ENCODE measurements around the gene MVB12B.
"Not testable (repeated sequence)": the region's sequence is repeated elsewhere in the genome, so short reads cannot be mapped to it uniquely, and the experiment has no call there.

MVB12B gene

DNA sequence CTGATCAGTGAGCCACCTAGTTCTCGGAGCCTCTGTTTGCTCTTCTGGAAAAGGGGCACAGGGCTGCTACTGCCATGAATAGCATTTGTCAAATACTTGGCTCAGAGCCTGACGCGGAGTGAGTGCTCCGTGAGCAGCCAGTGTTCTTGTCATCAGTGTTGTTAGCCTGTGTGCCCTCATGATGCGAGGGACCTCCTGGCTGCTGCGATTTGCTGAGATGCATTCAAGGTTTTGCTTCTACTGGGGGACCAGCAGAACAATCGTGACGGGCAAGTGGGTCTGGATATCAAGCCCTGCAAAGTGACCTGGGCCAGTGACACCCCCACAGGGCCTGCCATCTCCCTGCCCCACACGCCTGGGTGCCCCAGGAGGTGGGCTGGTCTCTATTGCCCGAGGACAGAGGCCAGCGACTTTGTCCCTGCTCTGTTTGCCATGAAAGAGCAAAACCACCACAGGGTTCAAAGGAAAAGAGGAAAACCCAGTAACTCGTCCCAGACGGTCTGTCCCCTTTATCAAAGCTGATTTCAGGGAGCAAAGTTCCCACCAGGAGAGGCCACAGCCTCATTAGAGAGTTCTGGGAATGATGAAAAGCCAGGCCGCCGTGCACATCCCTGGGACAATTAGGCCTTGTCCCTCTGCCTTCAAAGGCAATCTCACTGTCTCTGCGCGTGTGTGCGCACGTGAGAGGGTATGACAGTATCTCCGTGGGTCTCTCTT, 200.6 kb downstream of the MVB12B start:
- DNase-seq, result no peak

DNA sequence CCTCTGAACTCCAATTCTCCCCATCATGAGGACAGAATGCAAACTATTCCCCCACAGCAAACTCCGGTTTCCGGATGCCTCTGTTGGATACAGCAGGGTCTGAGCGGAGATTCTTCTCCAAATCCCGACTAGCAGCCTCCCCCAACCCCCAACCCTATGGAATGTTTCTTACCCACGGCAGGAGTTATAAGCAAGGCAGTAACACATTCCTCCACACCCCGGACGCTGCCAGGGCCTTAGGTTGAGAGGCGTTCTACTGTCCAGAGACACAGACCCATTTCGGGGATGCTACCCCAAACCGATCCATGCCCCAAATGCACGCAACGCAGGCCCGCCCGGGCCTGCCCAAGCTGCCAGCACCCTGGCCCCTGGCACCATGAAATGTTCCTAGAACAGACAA, 201.5 kb downstream of the MVB12B start:
- no peak for DNase-seq

DNA sequence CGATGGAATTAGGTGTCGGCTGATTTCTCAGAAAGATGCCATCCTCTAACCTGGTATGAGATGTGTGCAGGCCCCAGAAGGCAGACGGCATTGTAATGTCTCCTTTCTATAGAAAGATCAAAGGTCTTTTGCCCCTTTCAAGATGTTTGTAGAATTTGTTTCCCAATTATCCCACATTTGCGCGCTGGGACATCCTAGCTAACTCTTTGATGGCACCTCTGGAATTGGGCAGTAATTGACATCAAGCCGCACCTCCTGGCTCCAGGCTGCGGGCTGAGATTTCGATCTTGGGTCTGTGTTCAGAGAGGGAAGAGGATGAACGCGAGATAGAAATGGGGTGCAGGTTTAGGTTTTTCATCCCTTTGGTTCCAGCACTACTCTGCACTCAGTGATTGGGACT, 202.3 kb downstream of the MVB12B start:
- DNase-seq, result no peak

DNA sequence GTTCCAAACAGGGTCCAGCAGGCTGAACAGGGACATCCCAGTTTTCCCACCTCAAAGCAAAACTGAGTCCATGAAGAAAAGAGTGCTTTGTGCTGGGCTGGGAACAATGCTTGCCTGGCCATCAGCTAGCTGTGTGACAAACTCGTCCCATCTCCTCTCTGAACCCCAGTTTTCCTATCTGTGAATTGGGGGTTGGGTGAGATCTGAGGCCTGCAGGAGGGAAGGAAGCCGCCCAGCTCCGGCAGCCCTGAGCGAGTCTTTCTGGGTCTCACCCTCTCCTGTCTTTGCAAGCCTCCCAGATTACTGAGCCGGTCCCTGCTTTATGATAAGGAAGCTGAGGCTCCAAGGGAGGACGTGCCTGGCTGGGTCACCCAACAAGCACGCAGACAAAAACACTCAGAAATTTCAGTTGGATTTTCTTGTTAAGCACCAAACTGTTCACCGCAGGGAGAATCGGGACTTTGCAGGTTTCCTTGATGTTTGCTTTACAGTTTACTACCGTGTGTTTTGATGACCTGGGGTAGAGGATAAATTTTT, 204.5 kb downstream of the MVB12B start:
- no peak for DNase-seq

DNA sequence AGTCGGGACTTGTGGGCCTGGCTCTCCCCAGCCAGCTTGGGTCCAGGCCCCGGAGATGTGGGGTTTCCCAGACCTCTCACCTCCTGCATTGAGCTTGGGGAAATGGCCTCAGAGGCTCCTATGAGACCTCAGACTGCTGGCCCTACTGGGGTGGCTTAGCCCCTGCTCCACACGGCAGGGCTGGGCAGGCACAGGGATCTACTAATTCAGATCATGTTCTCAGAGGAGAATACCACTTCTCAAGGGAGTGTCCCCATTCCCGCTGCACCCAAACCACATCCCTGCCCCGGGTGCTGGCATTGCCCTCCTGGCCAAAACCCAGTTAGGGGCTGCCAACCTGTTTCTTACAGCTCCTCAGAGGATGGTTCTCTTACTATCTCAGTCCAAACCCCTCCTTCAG, 205.0 kb downstream of the MVB12B start:
- DNase-seq, result no peak

DNA sequence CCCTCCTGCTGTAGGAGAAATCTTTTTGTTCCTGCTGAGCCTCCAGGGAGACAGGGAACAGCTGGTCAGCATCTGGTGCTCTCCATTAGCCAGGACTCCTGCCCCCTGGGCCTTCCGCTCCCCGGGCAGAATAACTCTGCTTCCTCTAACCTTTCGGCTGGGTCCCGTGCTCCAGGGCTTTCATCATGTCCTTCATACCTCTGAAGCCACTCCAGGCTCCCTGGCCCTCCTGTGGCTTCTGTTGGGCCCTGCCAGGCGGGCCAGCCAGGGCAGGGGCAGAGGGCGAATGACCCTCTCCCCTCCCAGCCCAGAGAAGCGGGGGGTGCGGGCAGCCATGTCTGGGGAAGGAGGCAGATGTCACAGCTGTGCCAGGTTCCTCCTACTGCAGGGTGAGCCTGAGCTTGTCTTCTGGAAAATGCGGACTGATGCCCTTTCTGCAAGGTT, 205.4 kb downstream of the MVB12B start:
- no peak for DNase-seq

GRCh38 chr9:126532489-126532888, 205.9 kb downstream of the MVB12B start:
- DNase-seq, result no peak

GRCh38 chr9:126532951-126533925, 206.6 kb downstream of the MVB12B start:
- no peak for DNase-seq

GRCh38 chr9:126533926-126534310, 207.3 kb downstream of the MVB12B start:
- DNase-seq, result no peak

DNA sequence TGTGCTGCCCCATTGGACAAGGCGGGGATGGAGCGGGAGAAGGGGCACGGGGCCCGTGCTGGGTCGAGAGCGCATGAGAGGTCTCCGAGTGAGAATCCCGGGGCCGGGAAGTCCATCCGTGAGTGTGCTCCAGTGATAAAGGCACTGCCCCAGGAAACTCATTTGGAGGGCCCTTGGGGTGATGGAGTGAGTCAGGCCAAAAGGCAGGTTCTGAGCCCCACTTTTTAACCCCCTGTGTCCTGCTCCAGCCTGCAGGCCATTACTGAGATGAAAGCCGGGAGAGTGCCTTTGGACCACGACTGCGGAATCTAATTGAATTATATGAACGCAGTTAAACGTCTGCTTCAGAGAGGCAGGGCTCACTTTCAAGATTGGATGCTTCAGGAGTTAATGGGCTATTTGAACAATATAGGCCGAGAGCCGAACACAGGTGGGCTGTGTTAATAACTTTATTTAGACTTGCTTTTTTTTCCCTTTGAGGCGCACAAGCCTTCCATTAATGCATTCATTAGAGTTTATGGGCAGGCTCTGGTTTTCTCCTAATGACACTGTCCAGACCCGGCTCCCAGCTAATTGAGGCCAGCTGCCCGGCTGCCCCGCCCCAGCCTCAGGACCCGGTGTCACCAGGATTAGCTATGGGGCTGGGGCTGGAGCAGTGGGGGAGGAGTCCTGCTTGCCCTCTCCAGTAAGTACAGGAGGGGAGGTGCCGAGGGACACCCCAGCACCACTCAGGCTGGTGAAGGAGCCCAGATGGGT, 208.0 kb downstream of the MVB12B start:
- DNase-seq, result no peak

- no peak for DNase-seq
Measured at GRCh38 chr9:126536131-126536530, 209.5 kb downstream of the MVB12B start.

DNA sequence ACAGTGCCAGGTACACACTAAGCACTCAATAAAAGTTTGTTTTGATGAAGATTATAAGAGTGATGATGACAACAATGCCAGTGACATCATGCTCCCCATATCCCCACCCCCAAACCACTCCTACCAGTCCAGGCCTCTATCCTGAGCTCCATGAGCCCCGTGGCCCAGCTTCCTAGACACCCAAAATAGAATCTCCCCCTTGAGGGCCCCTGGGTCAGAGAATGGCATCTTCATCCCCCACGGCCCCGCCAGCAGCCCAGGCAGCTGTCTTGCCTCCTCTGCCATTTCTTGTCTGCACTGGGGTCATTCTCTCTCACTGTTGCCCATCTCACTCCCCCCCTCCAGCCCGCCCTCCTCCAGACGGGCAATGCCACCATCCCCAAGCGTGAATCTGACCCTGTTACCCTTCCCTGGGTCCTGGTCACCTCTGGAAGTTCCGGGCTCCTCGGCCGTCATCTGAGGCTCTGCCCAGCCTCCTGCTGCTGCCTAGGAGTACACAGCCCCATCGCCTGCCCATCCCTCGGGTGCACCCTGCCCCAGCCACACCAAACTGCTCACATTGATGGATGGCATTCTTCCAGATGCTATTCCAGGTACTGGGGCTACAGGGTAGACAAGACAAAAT, 210.3 kb downstream of the MVB12B start:
- DNase-seq, result no peak

DNA sequence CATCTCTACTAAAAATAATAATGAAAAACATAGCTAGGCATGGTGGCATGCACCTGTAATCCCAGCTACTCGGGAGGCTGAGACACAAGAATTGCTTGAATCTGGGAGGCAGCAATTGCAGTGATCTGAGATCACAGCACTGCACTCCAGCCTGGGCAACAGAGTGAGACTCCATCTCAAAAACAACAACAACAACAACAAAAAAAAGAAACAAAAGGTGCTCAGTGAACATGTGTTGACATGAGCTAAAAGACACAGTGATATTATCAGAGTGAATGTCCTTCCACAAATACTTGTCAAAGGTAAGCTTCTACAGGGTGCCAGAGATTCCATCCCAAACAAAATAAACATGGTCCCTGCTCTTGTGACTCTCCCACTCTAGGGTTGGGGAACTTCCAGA, 211.9 kb downstream of the MVB12B start:
- no peak for DNase-seq

DNA sequence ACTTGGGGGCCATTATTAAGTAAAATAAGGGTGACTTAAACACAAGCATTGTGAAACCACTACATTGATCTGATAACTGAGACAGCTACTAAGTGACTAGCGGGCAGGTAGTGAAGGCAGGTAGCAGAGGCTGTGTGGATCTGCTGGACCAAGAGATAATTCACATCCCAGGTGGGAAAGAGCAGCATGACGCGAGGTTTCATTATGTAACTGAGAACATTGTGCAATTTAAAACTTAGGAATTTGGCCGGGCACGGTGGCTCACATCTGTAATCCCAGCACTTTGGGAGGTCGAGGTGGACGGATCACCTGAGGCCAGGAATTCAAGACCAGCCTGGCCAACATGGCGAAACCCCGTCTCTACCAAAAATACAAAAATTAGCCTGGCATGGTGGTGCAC, 213.8 kb downstream of the MVB12B start:
- DNase-seq, result not testable (repeated sequence)

DNA sequence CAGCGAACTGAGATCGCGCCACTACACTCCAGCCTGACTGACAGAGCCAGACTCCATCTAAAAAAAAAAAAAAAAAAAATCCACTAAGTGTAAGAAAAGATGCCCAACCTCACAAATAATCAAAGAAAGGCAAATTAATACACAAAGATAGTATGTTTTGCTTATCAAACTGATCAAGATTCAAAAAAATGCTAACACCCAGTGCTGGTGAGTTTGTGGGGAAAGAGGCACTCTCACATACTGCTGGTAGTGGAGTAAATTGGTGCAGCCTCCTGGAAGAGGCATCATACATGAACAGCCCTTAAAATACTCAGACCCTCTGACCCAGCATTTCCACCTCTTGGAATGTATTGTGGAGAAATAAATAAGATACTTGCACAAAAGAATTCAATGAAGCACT, 216.9 kb downstream of the MVB12B start:
- DNase-seq, result no peak

GRCh38 chr9:126545106-126545505, 218.5 kb downstream of the MVB12B start:
- no peak for DNase-seq

DNA sequence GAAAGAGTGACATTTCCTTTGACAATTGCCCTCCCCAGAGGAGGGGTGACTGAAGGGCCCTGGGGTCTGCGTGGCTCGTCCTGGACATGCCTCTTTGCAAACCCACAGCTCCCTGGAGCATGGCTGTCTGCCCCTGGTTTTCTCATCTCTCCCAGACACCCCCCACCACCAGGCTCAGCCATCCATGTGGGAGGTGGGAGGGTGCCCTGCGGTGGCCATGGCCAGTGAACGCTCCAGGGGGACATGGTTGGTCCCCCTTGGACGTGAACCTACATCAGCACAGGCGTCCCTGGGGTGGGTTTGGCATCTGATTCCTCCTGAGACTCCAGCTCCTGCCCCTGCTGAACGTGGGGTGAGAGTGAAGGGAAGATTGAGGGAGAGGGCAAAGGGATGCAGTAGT, 219.4 kb downstream of the MVB12B start:
- no peak for DNase-seq

DNA sequence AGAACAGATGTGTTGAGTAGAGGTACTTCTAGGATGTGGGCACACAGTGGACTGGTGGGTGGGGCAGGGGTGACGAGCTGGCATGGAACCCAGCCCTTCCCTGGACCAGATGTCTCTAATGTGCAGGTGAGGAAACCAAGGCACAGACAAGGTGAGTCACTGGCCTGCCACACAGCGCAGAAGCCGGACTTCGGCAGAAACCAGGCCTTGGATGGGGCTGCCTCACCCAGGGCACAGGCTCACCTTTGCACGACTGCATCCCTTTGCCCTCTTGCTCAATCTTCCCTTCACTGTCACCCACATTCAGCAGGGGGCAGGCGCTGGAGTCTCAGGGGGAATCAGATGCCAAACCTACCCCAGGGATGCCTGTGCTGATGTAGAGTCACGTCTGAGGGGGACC, 221.7 kb downstream of the MVB12B start:
- DNase-seq, result no peak

GRCh38 chr9:126549246-126550006, 222.8 kb downstream of the MVB12B start:
- no peak for DNase-seq

GRCh38 chr9:126550891-126551351, 224.3 kb downstream of the MVB12B start:
- DNase-seq, result no peak

GRCh38 chr9:126551812-126552211, 225.2 kb downstream of the MVB12B start:
- no peak for DNase-seq

GRCh38 chr9:126554292-126554691, 227.7 kb downstream of the MVB12B start:
- DNase-seq, result no peak
